ENCODE results near the gene DDX49. TPM values are rescaled to one million over a fixed set of nuclear protein-coding genes. Genes with fewer than 3 reads are reported as not detected.
A peak's percentile ranks its signal among the peaks of the same experiment; 100 is the strongest.

DDX49 gene
- total and polyA plus RNA-seq, 8 donors, result 17.5 to 42.2 (median 24.5) TPM

- no peak for ATAC-seq
- H3K27me3 ChIP-seq, result no peaks in the 10 kb centered on the region
- DNase-seq, result no peak
- TF ChIP-seq CTCF (IDR thresholded peaks at IDR 0.05), result no peak
- H3K4me3 ChIP-seq, result no peak overlapping the region
- H3K9me3 ChIP-seq, result no peaks in the 10 kb centered on the region
- 87 to 92% methylated on average over 13 of the region's 13 CpGs for WGBS, 2 donors
- H3K27ac ChIP-seq, result no peak overlapping the region
- intact Hi-C loops (cut with DNase I), result no loop called here
- no peak for FAIRE-seq
- no peaks in the 10 kb centered on the region for H3K4me1 ChIP-seq
- no peaks in the 10 kb centered on the region for H3K36me3 ChIP-seq
Measured at GRCh38 chr19:18933297-18933696, 13.8 kb downstream of the DDX49 start.

GRCh38 chr19:18939163-18939562 lies 19.6 kb downstream of the DDX49 start:
- DNase-seq (no peak), FAIRE-seq (no peak), ATAC-seq (no peak)
- H3K4me1 ChIP-seq, result no peaks in the 10 kb centered on the region
- H3K27ac ChIP-seq, result no peak overlapping the region
- H3K4me3 ChIP-seq, result no peak overlapping the region
- H3K9me3 ChIP-seq, result no peaks in the 10 kb centered on the region
- H3K36me3 ChIP-seq, result no peaks in the 10 kb centered on the region
- intact Hi-C loops (cut with DNase I), result no loop called here
- no peaks in the 10 kb centered on the region for H3K27me3 ChIP-seq
- 93 to 99% methylated on average over 3 of the region's 3 CpGs for WGBS, 2 donors
- TF ChIP-seq CTCF (IDR thresholded peaks at IDR 0.05), result no peak

GRCh38 chr19:18939922-18940768 lies 20.6 kb downstream of the DDX49 start:
- DNase-seq, result peak in 4 of 6 donors; percentile 45 to 76 (median 52)
- Histone ChIP-seq H3K27me3 (no peaks in the 10 kb centered on the region), H3K9me3 (no peaks in the 10 kb centered on the region), H3K4me1 (no peaks in the 10 kb centered on the region), H3K27ac (peak overlapping the region in 1 of 4 donors; percentile 33), H3K36me3 (no peaks in the 10 kb centered on the region), H3K4me3 (peak overlapping the region; percentile 35 to 67 (median 48))
- WGBS, 2 donors, result 2 to 3% methylated on average over 38 to 47 of the region's 47 CpGs
- no peak for TF ChIP-seq CTCF (IDR thresholded peaks at IDR 0.05)
- intact Hi-C loops (cut with DNase I), result no loop called here
- no peak for FAIRE-seq
- peak; percentile 42 to 62 (median 56) for ATAC-seq

- Histone ChIP-seq H3K27me3 (no peaks in the 10 kb centered on the region), H3K27ac (peak within 1 kb of the TSS in 1 of 4 donors; percentile 33)
- peak; percentile 74 to 99 (median 83) for DNase-seq
Measured at GRCh38 chr19:18940769-18941627, 21.5 kb downstream of the DDX49 start, which contains the start of gene HOMER3. Gene HOMER3, minus strand, starts transcription at chr19:18941217. Its CDS starts 2,235 bp downstream, at chr19:18938982.

More at GRCh38 chr19:18940769-18941627, 21.5 kb downstream of the DDX49 start, which contains the start of gene HOMER3:
- Histone ChIP-seq H3K9me3 (no peaks in the 10 kb centered on the region), H3K36me3 (no peaks in the 10 kb centered on the region), H3K4me1 (no peaks in the 10 kb centered on the region), H3K4me3 (peak within 1 kb of the TSS; percentile 35 to 67 (median 48))
- TF ChIP-seq CTCF (IDR thresholded peaks at IDR 0.05), result no peak
- intact Hi-C loops (cut with DNase I), result no loop called here
- FAIRE-seq, result no peak
- 1 to 2% methylated on average over 49 to 79 of the region's 81 CpGs for WGBS, 2 donors
- peak; percentile 88 to 95 (median 91) for ATAC-seq
